DOHH2 (cell line): ENCODE measurements around the gene PIK3CG.

ENCODE experiments used
- CTCF ChIP-seq: fragments of 200-600 bp; sonication (generic); IDR thresholded peaks from one replicate; pipeline ENCODE4 v1.5.1; 2014; ENCODE audit warnings: antibody characterized with exemption, mild to moderate bottlenecking, low read depth, low read length; ENCODE audit not compliant: poor library complexity, severe bottlenecking
- EZH2phosphoT487 ChIP-seq: fragments of 200-600 bp; sonication (generic); IDR thresholded peaks from 2 replicates; pipeline ENCODE4 v1.6.1; 2017; ENCODE audit warnings: borderline replicate concordance, mild to moderate bottlenecking, antibody characterized with exemption, low read length, moderate library complexity, mixed read lengths

GRCh38 chr7:106881984-106882383 is 16.9 kb downstream of the PIK3CG start:
- no peak for TF ChIP-seq CTCF
- no peak for TF ChIP-seq EZH2phosphoT487
